ENCODE results near the gene REP15. TPM values are rescaled to one million over a fixed set of nuclear protein-coding genes. Genes with fewer than 3 reads are reported as not detected.
A peak's percentile ranks its signal among the peaks of the same experiment; 100 is the strongest.

REP15 gene
- total RNA-seq, 1 donor from 2014 or later, result 1.6 TPM

GRCh38 chr12:27709212-27709931 lies 13.1 kb downstream of the REP15 start:
- Mint-ChIP-seq H3K36me3 (ENCODE audit: unreplicated experiment) (peaks cover 2% of the 10 kb centered on the region), H3K27me3 (ENCODE audit: unreplicated experiment) (no peaks in the 10 kb centered on the region), H3K27ac (ENCODE audit: unreplicated experiment) (no peak overlapping the region), H3K4me1 (ENCODE audit: unreplicated experiment) (peaks cover 20% of the 10 kb centered on the region), H3K9me3 (ENCODE audit: unreplicated experiment) (no peaks in the 10 kb centered on the region), H3K4me3 (ENCODE audit: unreplicated experiment) (no peak overlapping the region)
- TF ChIP-seq, protein P1, sequence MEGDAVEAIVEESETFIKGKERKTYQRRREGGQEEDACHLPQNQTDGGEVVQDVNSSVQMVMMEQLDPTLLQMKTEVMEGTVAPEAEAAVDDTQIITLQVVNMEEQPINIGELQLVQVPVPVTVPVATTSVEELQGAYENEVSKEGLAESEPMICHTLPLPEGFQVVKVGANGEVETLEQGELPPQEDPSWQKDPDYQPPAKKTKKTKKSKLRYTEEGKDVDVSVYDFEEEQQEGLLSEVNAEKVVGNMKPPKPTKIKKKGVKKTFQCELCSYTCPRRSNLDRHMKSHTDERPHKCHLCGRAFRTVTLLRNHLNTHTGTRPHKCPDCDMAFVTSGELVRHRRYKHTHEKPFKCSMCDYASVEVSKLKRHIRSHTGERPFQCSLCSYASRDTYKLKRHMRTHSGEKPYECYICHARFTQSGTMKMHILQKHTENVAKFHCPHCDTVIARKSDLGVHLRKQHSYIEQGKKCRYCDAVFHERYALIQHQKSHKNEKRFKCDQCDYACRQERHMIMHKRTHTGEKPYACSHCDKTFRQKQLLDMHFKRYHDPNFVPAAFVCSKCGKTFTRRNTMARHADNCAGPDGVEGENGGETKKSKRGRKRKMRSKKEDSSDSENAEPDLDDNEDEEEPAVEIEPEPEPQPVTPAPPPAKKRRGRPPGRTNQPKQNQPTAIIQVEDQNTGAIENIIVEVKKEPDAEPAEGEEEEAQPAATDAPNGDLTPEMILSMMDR (IDR thresholded peaks at IDR 0.05), result no peak
- DNase-seq (ENCODE audit: extremely low spot score, unreplicated experiment), result no peak

- no peaks in the 10 kb centered on the region for H3K27me3 Mint-ChIP-seq (ENCODE audit: unreplicated experiment)
- H3K4me3 Mint-ChIP-seq (ENCODE audit: unreplicated experiment), result peak overlapping the region; percentile 92
- H3K4me1 Mint-ChIP-seq (ENCODE audit: unreplicated experiment), result peaks cover 20% of the 10 kb centered on the region
Observed at GRCh38 chr12:27709932-27710591, 13.8 kb downstream of the REP15 start.

GRCh38 chr12:27710592-27711316 lies 14.5 kb downstream of the REP15 start, which contains the start of gene MRPS35:
Gene MRPS35, plus strand, starts transcription at chr12:27710832. Its CDS starts 12 bp downstream, at chr12:27710844.
- TF ChIP-seq, protein P1 (IDR thresholded peaks at IDR 0.05), result no peak
- H3K4me3 Mint-ChIP-seq (ENCODE audit: unreplicated experiment), result peak within 1 kb of the TSS; percentile 92
- peaks cover 3% of the 10 kb centered on the region for H3K36me3 Mint-ChIP-seq (ENCODE audit: unreplicated experiment)
- peak within 1 kb of the TSS; percentile 95 for H3K27ac Mint-ChIP-seq (ENCODE audit: unreplicated experiment)
- DNase-seq (ENCODE audit: extremely low spot score, unreplicated experiment), result peak; percentile 96
- H3K9me3 Mint-ChIP-seq (ENCODE audit: unreplicated experiment), result no peaks in the 10 kb centered on the region
- no peaks in the 10 kb centered on the region for H3K27me3 Mint-ChIP-seq (ENCODE audit: unreplicated experiment)
- H3K4me1 Mint-ChIP-seq (ENCODE audit: unreplicated experiment), result peaks cover 20% of the 10 kb centered on the region

More at GRCh38 chr12:27709932-27710591, 13.8 kb downstream of the REP15 start:
- Mint-ChIP-seq H3K27ac (ENCODE audit: unreplicated experiment) (peak overlapping the region; percentile 95), H3K9me3 (ENCODE audit: unreplicated experiment) (no peaks in the 10 kb centered on the region), H3K36me3 (ENCODE audit: unreplicated experiment) (peaks cover 2% of the 10 kb centered on the region)
- DNase-seq (ENCODE audit: extremely low spot score, unreplicated experiment), result no peak
- TF ChIP-seq, protein P1 (IDR thresholded peaks at IDR 0.05), result no peak

DNA sequence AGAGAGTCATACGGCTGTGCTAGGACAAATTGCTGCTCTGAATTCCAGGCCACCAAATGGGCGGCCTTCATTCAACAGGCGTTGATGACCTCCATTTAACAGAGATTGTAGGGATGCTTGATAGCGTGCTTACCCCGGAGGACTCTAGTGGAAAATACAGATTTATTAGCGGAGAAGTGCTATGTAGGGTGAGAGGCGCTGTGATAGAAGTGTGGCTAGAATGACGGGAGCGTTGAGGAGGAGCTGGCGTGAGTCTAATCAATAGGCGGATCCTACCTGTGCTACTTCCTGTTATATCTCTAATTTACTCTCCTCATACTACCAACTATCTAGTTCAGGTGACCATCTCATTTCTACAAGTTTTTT lies 15.1 kb downstream of the REP15 start:
- no peaks in the 10 kb centered on the region for H3K9me3 Mint-ChIP-seq (ENCODE audit: unreplicated experiment)
- no peaks in the 10 kb centered on the region for H3K27me3 Mint-ChIP-seq (ENCODE audit: unreplicated experiment)
- H3K4me3 Mint-ChIP-seq (ENCODE audit: unreplicated experiment), result peak overlapping the region; percentile 92
- peaks cover 5% of the 10 kb centered on the region for H3K36me3 Mint-ChIP-seq (ENCODE audit: unreplicated experiment)
- TF ChIP-seq, protein P1 (IDR thresholded peaks at IDR 0.05), result no peak
- H3K27ac Mint-ChIP-seq (ENCODE audit: unreplicated experiment), result peak overlapping the region; percentile 95
- no peak for DNase-seq (ENCODE audit: extremely low spot score, unreplicated experiment)
- peaks cover 20% of the 10 kb centered on the region for H3K4me1 Mint-ChIP-seq (ENCODE audit: unreplicated experiment)

- H3K9me3 Mint-ChIP-seq (ENCODE audit: unreplicated experiment), result no peaks in the 10 kb centered on the region
- peaks cover 6% of the 10 kb centered on the region for H3K36me3 Mint-ChIP-seq (ENCODE audit: unreplicated experiment)
- DNase-seq (ENCODE audit: extremely low spot score, unreplicated experiment), result no peak
- TF ChIP-seq, protein P1 (IDR thresholded peaks at IDR 0.05), result no peak
- H3K27ac Mint-ChIP-seq (ENCODE audit: unreplicated experiment), result no peak overlapping the region
- no peaks in the 10 kb centered on the region for H3K27me3 Mint-ChIP-seq (ENCODE audit: unreplicated experiment)
- H3K4me3 Mint-ChIP-seq (ENCODE audit: unreplicated experiment), result peak overlapping the region; percentile 92
- peaks cover 20% of the 10 kb centered on the region for H3K4me1 Mint-ChIP-seq (ENCODE audit: unreplicated experiment)
Observed at GRCh38 chr12:27711967-27712366, 15.7 kb downstream of the REP15 start.
